ENCODE measurements around the gene CNTNAP5. TPM values are rescaled to one million over a fixed set of nuclear protein-coding genes. Genes with fewer than 3 reads are reported as not detected.

CNTNAP5 gene
- total and polyA plus RNA-seq, 2 of the 4 experiments (the other 2 are of a cell fraction), result not detected

DNA sequence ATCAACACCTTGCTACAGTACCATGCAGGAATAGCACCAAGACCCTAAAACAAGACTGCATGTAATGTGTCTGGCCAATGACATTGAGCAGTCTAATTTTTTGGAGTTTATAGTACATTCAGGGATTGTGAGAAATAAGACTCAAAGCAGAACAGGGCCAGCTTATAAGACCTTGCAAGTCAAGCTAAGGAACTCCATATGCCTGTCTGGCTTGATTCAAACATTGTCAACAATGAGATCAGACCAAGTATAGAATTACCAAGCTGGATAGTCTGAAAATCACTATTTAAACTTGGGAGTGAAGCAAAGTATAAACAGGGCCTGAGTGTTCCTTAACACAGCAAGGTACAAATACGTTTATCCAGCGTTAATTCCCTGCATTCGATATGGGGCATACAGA, 370.9 kb downstream of the CNTNAP5 start:
- TF ChIP-seq CHD1 (IDR thresholded peaks at IDR 0.05; ENCODE audit: low read depth, low read length) (no peak), MAFK (IDR thresholded peaks at IDR 0.05; ENCODE audit: low read depth, low read length) (no peak), RCOR1 (IDR thresholded peaks at IDR 0.05; ENCODE audit: insufficient replicate concordance, low read length) (no peak), BHLHE40 (IDR thresholded peaks at IDR 0.05; ENCODE audit: low read depth, low read length) (no peak), MXI1 (IDR thresholded peaks at IDR 0.05; ENCODE audit: borderline replicate concordance, low read depth, low read length) (no peak), CEBPB (IDR thresholded peaks at IDR 0.05; ENCODE audit: low read depth, low read length) (no peak), NFE2L2 (IDR thresholded peaks at IDR 0.05; ENCODE audit: low read depth, low read length) (no peak), MAZ (IDR thresholded peaks at IDR 0.05; ENCODE audit: borderline replicate concordance, low read depth, low read length) (no peak), RFX5 (IDR thresholded peaks at IDR 0.05; ENCODE audit: low read depth, low read length) (no peak), RAD21 (IDR thresholded peaks at IDR 0.05; ENCODE audit: low read length) (no peak)
- TF ChIP-seq, protein P1, sequence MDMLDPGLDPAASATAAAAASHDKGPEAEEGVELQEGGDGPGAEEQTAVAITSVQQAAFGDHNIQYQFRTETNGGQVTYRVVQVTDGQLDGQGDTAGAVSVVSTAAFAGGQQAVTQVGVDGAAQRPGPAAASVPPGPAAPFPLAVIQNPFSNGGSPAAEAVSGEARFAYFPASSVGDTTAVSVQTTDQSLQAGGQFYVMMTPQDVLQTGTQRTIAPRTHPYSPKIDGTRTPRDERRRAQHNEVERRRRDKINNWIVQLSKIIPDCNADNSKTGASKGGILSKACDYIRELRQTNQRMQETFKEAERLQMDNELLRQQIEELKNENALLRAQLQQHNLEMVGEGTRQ (IDR thresholded peaks at IDR 0.05; ENCODE audit: low read depth, low read length), result no peak
- TF ChIP-seq, protein P2, sequence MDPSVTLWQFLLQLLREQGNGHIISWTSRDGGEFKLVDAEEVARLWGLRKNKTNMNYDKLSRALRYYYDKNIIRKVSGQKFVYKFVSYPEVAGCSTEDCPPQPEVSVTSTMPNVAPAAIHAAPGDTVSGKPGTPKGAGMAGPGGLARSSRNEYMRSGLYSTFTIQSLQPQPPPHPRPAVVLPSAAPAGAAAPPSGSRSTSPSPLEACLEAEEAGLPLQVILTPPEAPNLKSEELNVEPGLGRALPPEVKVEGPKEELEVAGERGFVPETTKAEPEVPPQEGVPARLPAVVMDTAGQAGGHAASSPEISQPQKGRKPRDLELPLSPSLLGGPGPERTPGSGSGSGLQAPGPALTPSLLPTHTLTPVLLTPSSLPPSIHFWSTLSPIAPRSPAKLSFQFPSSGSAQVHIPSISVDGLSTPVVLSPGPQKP (IDR thresholded peaks at IDR 0.05; ENCODE audit: borderline replicate concordance, low read depth, low read length), result no peak

More for the DNA sequence above, 370.9 kb downstream of the CNTNAP5 start:
- H3K56ac ChIP-seq (ENCODE audit: extremely low read depth, insufficient read depth, low read length), result no peak overlapping the region
- no peak overlapping the region for H2AFZ ChIP-seq (replicated peaks; ENCODE audit: low read length, poor library complexity)
- 60% methylated on average over 1 of the region's 3 CpGs; no CpG with 5 or more reads in 1 of the 2 experiments for WGBS, 2 experiments (ENCODE audit: extremely low coverage in 2 of 2, insufficient read length in 1 of 2)
- no peaks in the 10 kb centered on the region for H3K9me1 ChIP-seq (ENCODE audit: insufficient read depth, low read length)
- no peak overlapping the region for H2BK15ac ChIP-seq (ENCODE audit: low read depth, low read length)
- POLR2A ChIA-PET (ENCODE audit: unreplicated experiment), result no interaction called here
- in situ Hi-C loops (cut with MboI; ENCODE audit: low sequenced_read_pairs) (no loop called here), dilution Hi-C loops (cut with HindIII; ENCODE audit: low sequenced_read_pairs, unreplicated experiment) (no loop called here), intact Hi-C loops (cut with micrococcal nuclease) (no loop called here)
- DNase-seq (no peak), ATAC-seq (ENCODE audit: low read depth) (no peak)
- H2BK120ac ChIP-seq (ENCODE audit: low read depth, low read length), result no peak overlapping the region
- H2AK5ac ChIP-seq (ENCODE audit: low read depth, low read length), result no peak overlapping the region
- H3K18ac ChIP-seq (ENCODE audit: low read depth, low read length), result no peak overlapping the region
- no peak overlapping the region for H2AK9ac ChIP-seq (replicated peaks; ENCODE audit: low read depth, low read length, poor library complexity)
- 0 out of 2 replicates have a peak, but pooled peaks cover 3% of the 10 kb centered on the region for H3K9me3 ChIP-seq (ENCODE audit: control insufficient read depth, insufficient read depth, low read length)
- no peaks in the 10 kb centered on the region for H3K79me1 ChIP-seq (ENCODE audit: low read depth in 1 of 2, low read length in 2 of 2)
- H3K36me3 ChIP-seq (ENCODE audit: control insufficient read depth, insufficient read depth, low read length), result no peaks in the 10 kb centered on the region
- no peaks in the 10 kb centered on the region for H3K4me1 ChIP-seq (ENCODE audit: control insufficient read depth, insufficient read depth, low read length)
- H3K27me3 ChIP-seq (ENCODE audit: control insufficient read depth, insufficient read depth, low read length), result no peaks in the 10 kb centered on the region
- no peak overlapping the region for H3K14ac ChIP-seq (replicated peaks; ENCODE audit: low read depth, low read length)
- H4K91ac ChIP-seq (ENCODE audit: insufficient read depth, low read depth, low read length), result no peak overlapping the region
- H3K4me3 ChIP-seq (ENCODE audit: insufficient read depth, low read depth, low read length), result no peak overlapping the region
- H3K23ac ChIP-seq (ENCODE audit: low read depth, low read length), result no peak overlapping the region
- no peak overlapping the region for H3K4me2 ChIP-seq (ENCODE audit: low read depth, low read length)
- no peak overlapping the region for H3K27ac ChIP-seq (ENCODE audit: insufficient read depth, low read length)
- CTCF ChIA-PET, result no interaction called here
- no peaks in the 10 kb centered on the region for H4K20me1 ChIP-seq (ENCODE audit: insufficient read depth, low read length)
- no peak overlapping the region for H2BK5ac ChIP-seq (ENCODE audit: low read depth, low read length, poor library complexity, severe bottlenecking)
- no peak overlapping the region for H3K9ac ChIP-seq (ENCODE audit: low read depth, low read length)
- H3K4ac ChIP-seq (ENCODE audit: low read depth, low read length), result no peak overlapping the region
- H2BK20ac ChIP-seq (ENCODE audit: low read depth, low read length), result no peak overlapping the region
- H4K8ac ChIP-seq (ENCODE audit: low read depth in 2 of 2, low read length in 2 of 2), result no peak overlapping the region
- no peak overlapping the region for H4K5ac ChIP-seq (ENCODE audit: low read depth, low read length)
- BruUV-seq (replicated peaks), result no TSS peak

All from IMR-90 (cell line).